ENCODE results near the gene BCL11A.

Gene BCL11A

GRCh38 chr2:60406192-60406591 lies 147.3 kb downstream of the BCL11A start:
- Histone ChIP-seq H3K79me1 (replicated peaks; ENCODE audit: low read length, poor library complexity, severe bottlenecking) (no peaks in the 10 kb centered on the region), H2AK5ac (ENCODE audit: low read length, severe bottlenecking) (no peak overlapping the region), H3K18ac (ENCODE audit: low read depth in 1 of 2, low read length in 2 of 2) (no peak overlapping the region), H3K14ac (ENCODE audit: low read length in 2 of 2) (no peak overlapping the region), H2BK5ac (ENCODE audit: low read depth, low read length, poor library complexity, severe bottlenecking) (no peak overlapping the region), H3K4ac (ENCODE audit: low read depth in 1 of 2, low read length in 2 of 2) (no peak overlapping the region), H3K4me2 (ENCODE audit: low read length, poor library complexity, severe bottlenecking) (no peak overlapping the region), H3K9ac (ENCODE audit: low read length) (no peak overlapping the region), H4K8ac (ENCODE audit: low read length) (no peak overlapping the region), H3K4me1 (ENCODE audit: control insufficient read depth, insufficient read depth, low read depth, low read length) (peaks cover 1% of the 10 kb centered on the region), H3K9me3 (ENCODE audit: control insufficient read depth, low read length) (no peaks in the 10 kb centered on the region), H3K23ac (ENCODE audit: low read length in 2 of 2) (no peak overlapping the region), H2BK15ac (ENCODE audit: low read depth, poor library complexity, severe bottlenecking) (no peak overlapping the region), H3K27me3 (ENCODE audit: control insufficient read depth in 1 of 2, insufficient read depth in 1 of 2, low read length in 2 of 2) (peaks cover 25 to 29% of the 10 kb centered on the region in 2 experiments), H2BK120ac (ENCODE audit: low read depth, low read length) (no peak overlapping the region), H3K27ac (ENCODE audit: low read length, poor library complexity, severe bottlenecking) (no peak overlapping the region), H2BK12ac (ENCODE audit: low read length in 2 of 2) (no peak overlapping the region), H3K36me3 (ENCODE audit: control insufficient read depth in 1 of 2, insufficient read depth in 2 of 2, low read depth in 1 of 2, low read length in 2 of 2) (no peaks in the 10 kb centered on the region), H4K91ac (ENCODE audit: low read length) (no peak overlapping the region), H3K4me3 (ENCODE audit: insufficient read depth in 1 of 2, low read depth in 1 of 2, low read length in 2 of 2) (no peak overlapping the region), H2AFZ (ENCODE audit: low read depth, low read length) (no peak overlapping the region)
- 64% methylated on average over 3 of the region's 7 CpGs for WGBS
- DNase-seq = no peak

- Histone ChIP-seq H3K27ac (ENCODE audit: low read length, poor library complexity, severe bottlenecking) (no peak overlapping the region), H3K27me3 (ENCODE audit: control insufficient read depth in 1 of 2, insufficient read depth in 1 of 2, low read length in 2 of 2) (peaks cover 23 to 26% of the 10 kb centered on the region in 2 experiments), H2BK120ac (ENCODE audit: low read depth, low read length) (no peak overlapping the region), H3K4me2 (ENCODE audit: low read length, poor library complexity, severe bottlenecking) (no peak overlapping the region), H3K36me3 (ENCODE audit: control insufficient read depth in 1 of 2, insufficient read depth in 2 of 2, low read depth in 1 of 2, low read length in 2 of 2) (no peaks in the 10 kb centered on the region), H4K91ac (ENCODE audit: low read length) (no peak overlapping the region), H3K23ac (ENCODE audit: low read length in 2 of 2) (no peak overlapping the region), H2BK12ac (ENCODE audit: low read length in 2 of 2) (no peak overlapping the region), H3K4me3 (ENCODE audit: insufficient read depth in 1 of 2, low read depth in 1 of 2, low read length in 2 of 2) (no peak overlapping the region), H3K4me1 (ENCODE audit: control insufficient read depth, insufficient read depth, low read depth, low read length) (no peaks in the 10 kb centered on the region), H4K8ac (ENCODE audit: low read length) (no peak overlapping the region), H3K18ac (ENCODE audit: low read depth in 1 of 2, low read length in 2 of 2) (no peak overlapping the region), H2AK5ac (ENCODE audit: low read length, severe bottlenecking) (no peak overlapping the region), H3K4ac (ENCODE audit: low read depth in 1 of 2, low read length in 2 of 2) (no peak overlapping the region), H2BK15ac (ENCODE audit: low read depth, poor library complexity, severe bottlenecking) (no peak overlapping the region), H3K79me1 (replicated peaks; ENCODE audit: low read length, poor library complexity, severe bottlenecking) (no peaks in the 10 kb centered on the region), H2AFZ (ENCODE audit: low read depth, low read length) (no peak overlapping the region), H2BK5ac (ENCODE audit: low read depth, low read length, poor library complexity, severe bottlenecking) (no peak overlapping the region), H3K14ac (ENCODE audit: low read length in 2 of 2) (no peak overlapping the region), H3K9me3 (ENCODE audit: control insufficient read depth, low read length) (no peaks in the 10 kb centered on the region), H3K9ac (ENCODE audit: low read length) (no peak overlapping the region)
- no peak for DNase-seq
- WGBS = 64% methylated on average over 7 of the region's 7 CpGs
Measured at GRCh38 chr2:60405271-60405919, 148.1 kb downstream of the BCL11A start.

Measured in mesenchymal stem cell (in vitro differentiated cells and primary cell).